ENCODE results near the gene PEMT. TPM values are rescaled to one million over a fixed set of nuclear protein-coding genes. Genes with fewer than 3 reads are reported as not detected.

The PEMT gene
- total and polyA plus RNA-seq, 2 of the 4 experiments (the other 2 are of a cell fraction), result 23.3 to 49.5 TPM

- in situ Hi-C loops (cut with MboI; ENCODE audit: low sequenced_read_pairs) (loop anchor here (25.0 kb wide), 1 partner anchor 621 kb away; no protein-coding TSS in a partner anchor), intact Hi-C loops (cut with micrococcal nuclease) (no loop called here), dilution Hi-C loops (cut with HindIII; ENCODE audit: low sequenced_read_pairs, unreplicated experiment) (no loop called here)
- no peak overlapping the region for H3K23ac ChIP-seq (ENCODE audit: low read depth, low read length)
- ChIA-PET POLR2A (ENCODE audit: unreplicated experiment) (no interaction called here), CTCF (no interaction called here)
- no peaks in the 10 kb centered on the region for H3K9me3 ChIP-seq (ENCODE audit: control insufficient read depth, insufficient read depth, low read length)
- H3K36me3 ChIP-seq (ENCODE audit: control insufficient read depth, insufficient read depth, low read length), result no peaks in the 10 kb centered on the region
- TF ChIP-seq MAZ (IDR thresholded peaks at IDR 0.05; ENCODE audit: borderline replicate concordance, low read depth, low read length) (no peak), CHD1 (IDR thresholded peaks at IDR 0.05; ENCODE audit: low read depth, low read length) (no peak), MAFK (IDR thresholded peaks at IDR 0.05; ENCODE audit: low read depth, low read length) (no peak), BHLHE40 (IDR thresholded peaks at IDR 0.05; ENCODE audit: low read depth, low read length) (no peak), NFE2L2 (IDR thresholded peaks at IDR 0.05; ENCODE audit: low read depth, low read length) (no peak), RFX5 (IDR thresholded peaks at IDR 0.05; ENCODE audit: low read depth, low read length) (no peak), MXI1 (IDR thresholded peaks at IDR 0.05; ENCODE audit: borderline replicate concordance, low read depth, low read length) (no peak), RAD21 (IDR thresholded peaks at IDR 0.05; ENCODE audit: low read length) (no peak), POLR2A (IDR thresholded peaks at IDR 0.05; ENCODE audit: low read depth, low read length) (no peak), RCOR1 (IDR thresholded peaks at IDR 0.05; ENCODE audit: insufficient replicate concordance, low read length) (no peak), FOS (IDR thresholded peaks at IDR 0.05; ENCODE audit: low read depth, low read length) (no peak)
- TF ChIP-seq, protein P1, sequence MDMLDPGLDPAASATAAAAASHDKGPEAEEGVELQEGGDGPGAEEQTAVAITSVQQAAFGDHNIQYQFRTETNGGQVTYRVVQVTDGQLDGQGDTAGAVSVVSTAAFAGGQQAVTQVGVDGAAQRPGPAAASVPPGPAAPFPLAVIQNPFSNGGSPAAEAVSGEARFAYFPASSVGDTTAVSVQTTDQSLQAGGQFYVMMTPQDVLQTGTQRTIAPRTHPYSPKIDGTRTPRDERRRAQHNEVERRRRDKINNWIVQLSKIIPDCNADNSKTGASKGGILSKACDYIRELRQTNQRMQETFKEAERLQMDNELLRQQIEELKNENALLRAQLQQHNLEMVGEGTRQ (IDR thresholded peaks at IDR 0.05; ENCODE audit: low read depth, low read length), result no peak
- TF ChIP-seq, protein P2, sequence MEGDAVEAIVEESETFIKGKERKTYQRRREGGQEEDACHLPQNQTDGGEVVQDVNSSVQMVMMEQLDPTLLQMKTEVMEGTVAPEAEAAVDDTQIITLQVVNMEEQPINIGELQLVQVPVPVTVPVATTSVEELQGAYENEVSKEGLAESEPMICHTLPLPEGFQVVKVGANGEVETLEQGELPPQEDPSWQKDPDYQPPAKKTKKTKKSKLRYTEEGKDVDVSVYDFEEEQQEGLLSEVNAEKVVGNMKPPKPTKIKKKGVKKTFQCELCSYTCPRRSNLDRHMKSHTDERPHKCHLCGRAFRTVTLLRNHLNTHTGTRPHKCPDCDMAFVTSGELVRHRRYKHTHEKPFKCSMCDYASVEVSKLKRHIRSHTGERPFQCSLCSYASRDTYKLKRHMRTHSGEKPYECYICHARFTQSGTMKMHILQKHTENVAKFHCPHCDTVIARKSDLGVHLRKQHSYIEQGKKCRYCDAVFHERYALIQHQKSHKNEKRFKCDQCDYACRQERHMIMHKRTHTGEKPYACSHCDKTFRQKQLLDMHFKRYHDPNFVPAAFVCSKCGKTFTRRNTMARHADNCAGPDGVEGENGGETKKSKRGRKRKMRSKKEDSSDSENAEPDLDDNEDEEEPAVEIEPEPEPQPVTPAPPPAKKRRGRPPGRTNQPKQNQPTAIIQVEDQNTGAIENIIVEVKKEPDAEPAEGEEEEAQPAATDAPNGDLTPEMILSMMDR (conservative IDR thresholded peaks at IDR 0.05; ENCODE audit: low read depth, low read length), result no peak
- TF ChIP-seq, protein P3, sequence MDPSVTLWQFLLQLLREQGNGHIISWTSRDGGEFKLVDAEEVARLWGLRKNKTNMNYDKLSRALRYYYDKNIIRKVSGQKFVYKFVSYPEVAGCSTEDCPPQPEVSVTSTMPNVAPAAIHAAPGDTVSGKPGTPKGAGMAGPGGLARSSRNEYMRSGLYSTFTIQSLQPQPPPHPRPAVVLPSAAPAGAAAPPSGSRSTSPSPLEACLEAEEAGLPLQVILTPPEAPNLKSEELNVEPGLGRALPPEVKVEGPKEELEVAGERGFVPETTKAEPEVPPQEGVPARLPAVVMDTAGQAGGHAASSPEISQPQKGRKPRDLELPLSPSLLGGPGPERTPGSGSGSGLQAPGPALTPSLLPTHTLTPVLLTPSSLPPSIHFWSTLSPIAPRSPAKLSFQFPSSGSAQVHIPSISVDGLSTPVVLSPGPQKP (IDR thresholded peaks at IDR 0.05; ENCODE audit: borderline replicate concordance, low read depth, low read length), result no peak
- H2BK15ac ChIP-seq (ENCODE audit: low read depth, low read length), result no peak overlapping the region
- no peak overlapping the region for H2BK5ac ChIP-seq (ENCODE audit: low read depth, low read length, poor library complexity, severe bottlenecking)
- H3K4me3 ChIP-seq (ENCODE audit: insufficient read depth, low read depth, low read length), result no peak overlapping the region
- H3K9me1 ChIP-seq (ENCODE audit: insufficient read depth, low read length), result no peaks in the 10 kb centered on the region
- no peak for DNase-seq
- no peak overlapping the region for H3K56ac ChIP-seq (ENCODE audit: extremely low read depth, insufficient read depth, low read length)
- no peak overlapping the region for H2AK9ac ChIP-seq (replicated peaks; ENCODE audit: low read depth, low read length, poor library complexity)
- 56% methylated on average over 4 of the region's 6 CpGs; no CpG with 5 or more reads in 1 of the 2 experiments for WGBS, 2 experiments (ENCODE audit: extremely low coverage in 2 of 2, insufficient read length in 1 of 2)
- no peak overlapping the region for H2AFZ ChIP-seq (replicated peaks; ENCODE audit: low read length, poor library complexity)
- no peak overlapping the region for H3K14ac ChIP-seq (replicated peaks; ENCODE audit: low read depth, low read length)
- H2AK5ac ChIP-seq (ENCODE audit: low read depth, low read length), result no peak overlapping the region
- no peaks in the 10 kb centered on the region for H3K79me1 ChIP-seq (ENCODE audit: low read depth in 1 of 2, low read length in 2 of 2)
- no peaks in the 10 kb centered on the region for H4K20me1 ChIP-seq (ENCODE audit: insufficient read depth, low read length)
- no peak overlapping the region for H4K5ac ChIP-seq (ENCODE audit: low read depth, low read length)
- H4K91ac ChIP-seq (ENCODE audit: insufficient read depth, low read depth, low read length), result no peak overlapping the region
- no peak overlapping the region for H3K18ac ChIP-seq (ENCODE audit: low read depth, low read length)
- H3K4me2 ChIP-seq (ENCODE audit: low read depth, low read length), result no peak overlapping the region
- H3K27ac ChIP-seq (ENCODE audit: insufficient read depth, low read length), result no peak overlapping the region
- no peak overlapping the region for H3K9ac ChIP-seq (ENCODE audit: low read depth, low read length)
- ATAC-seq (ENCODE audit: low read depth), result no peak
- H2BK120ac ChIP-seq (ENCODE audit: low read depth, low read length), result no peak overlapping the region
- BruUV-seq (replicated peaks), result no TSS peak
- H3K4ac ChIP-seq (ENCODE audit: low read depth, low read length), result no peak overlapping the region
- no peak overlapping the region for H2BK20ac ChIP-seq (ENCODE audit: low read depth, low read length)
- H3K27me3 ChIP-seq (ENCODE audit: control insufficient read depth, insufficient read depth, low read length), result peaks cover 20% of the 10 kb centered on the region
- H3K4me1 ChIP-seq (ENCODE audit: control insufficient read depth, insufficient read depth, low read length), result no peaks in the 10 kb centered on the region
- no peak overlapping the region for H4K8ac ChIP-seq (ENCODE audit: low read depth in 2 of 2, low read length in 2 of 2)
Measured at GRCh38 chr17:17633310-17633709, 41.8 kb upstream of the PEMT start.

Data from IMR-90 (cell line).